Measurements from ENCODE around the gene OR56A4. TPM values are rescaled to one million over a fixed set of nuclear protein-coding genes. Genes with fewer than 3 reads are reported as not detected.

OR56A4 gene, protein sequence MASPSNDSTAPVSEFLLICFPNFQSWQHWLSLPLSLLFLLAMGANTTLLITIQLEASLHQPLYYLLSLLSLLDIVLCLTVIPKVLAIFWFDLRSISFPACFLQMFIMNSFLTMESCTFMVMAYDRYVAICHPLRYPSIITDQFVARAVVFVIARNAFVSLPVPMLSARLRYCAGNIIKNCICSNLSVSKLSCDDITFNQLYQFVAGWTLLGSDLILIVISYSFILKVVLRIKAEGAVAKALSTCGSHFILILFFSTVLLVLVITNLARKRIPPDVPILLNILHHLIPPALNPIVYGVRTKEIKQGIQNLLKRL
- total RNA-seq (under 1 TPM in 1 of 2 donors, not detected in 1; 0.55 TPM), polyA plus RNA-seq (ENCODE audit: insufficient read depth, low read depth, low replicate concordance) (not detected)
- long read RNA-seq, donor 1: 0 reads
- long read RNA-seq, donor 2: 0 reads

DNA sequence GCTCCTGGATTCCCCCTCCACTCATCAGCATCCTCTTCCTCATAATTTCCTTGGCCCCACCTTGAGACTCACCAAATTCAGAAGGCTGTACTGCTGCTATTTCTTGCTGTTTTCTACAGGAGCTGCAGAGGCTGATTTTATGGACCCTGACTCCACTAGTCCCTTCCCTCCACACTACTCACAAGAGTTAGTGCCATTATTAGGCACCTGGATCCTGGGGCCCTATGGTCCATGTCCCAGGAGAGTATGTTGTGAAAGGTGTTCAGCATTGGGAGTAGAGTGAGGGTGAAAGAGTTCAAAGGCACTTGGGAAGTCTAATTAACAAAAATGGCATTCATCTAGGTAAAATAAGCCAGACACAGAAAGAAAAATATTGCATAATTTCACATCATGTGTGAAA, at the start of gene OR56A4:
OR56A4 (minus strand) TSS at position 101 of the 400 bp plus-strand sequence. CDS start 3,954 bp downstream, outside the sequence.
- no peak for DNase-seq
- intact Hi-C loops (cut with DNase I; ENCODE audit: low total_unique reads): no loop called here
- H3K4me1 ChIP-seq: peaks cover 4% of the 10 kb centered on the region
- no peaks in the 10 kb centered on the region for H3K27me3 ChIP-seq
- H3K27ac ChIP-seq: no peak within 1 kb of the TSS
- H3K36me3 ChIP-seq (ENCODE audit: low read depth, missing control alignments): no peaks in the 10 kb centered on the region
- H3K4me3 ChIP-seq: no peak within 1 kb of the TSS
- no peak for TF ChIP-seq POLR2A (IDR thresholded peaks at IDR 0.05)
- TF ChIP-seq, protein P1, sequence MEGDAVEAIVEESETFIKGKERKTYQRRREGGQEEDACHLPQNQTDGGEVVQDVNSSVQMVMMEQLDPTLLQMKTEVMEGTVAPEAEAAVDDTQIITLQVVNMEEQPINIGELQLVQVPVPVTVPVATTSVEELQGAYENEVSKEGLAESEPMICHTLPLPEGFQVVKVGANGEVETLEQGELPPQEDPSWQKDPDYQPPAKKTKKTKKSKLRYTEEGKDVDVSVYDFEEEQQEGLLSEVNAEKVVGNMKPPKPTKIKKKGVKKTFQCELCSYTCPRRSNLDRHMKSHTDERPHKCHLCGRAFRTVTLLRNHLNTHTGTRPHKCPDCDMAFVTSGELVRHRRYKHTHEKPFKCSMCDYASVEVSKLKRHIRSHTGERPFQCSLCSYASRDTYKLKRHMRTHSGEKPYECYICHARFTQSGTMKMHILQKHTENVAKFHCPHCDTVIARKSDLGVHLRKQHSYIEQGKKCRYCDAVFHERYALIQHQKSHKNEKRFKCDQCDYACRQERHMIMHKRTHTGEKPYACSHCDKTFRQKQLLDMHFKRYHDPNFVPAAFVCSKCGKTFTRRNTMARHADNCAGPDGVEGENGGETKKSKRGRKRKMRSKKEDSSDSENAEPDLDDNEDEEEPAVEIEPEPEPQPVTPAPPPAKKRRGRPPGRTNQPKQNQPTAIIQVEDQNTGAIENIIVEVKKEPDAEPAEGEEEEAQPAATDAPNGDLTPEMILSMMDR (IDR thresholded peaks at IDR 0.05): no peak
- no peaks in the 10 kb centered on the region for H3K9me3 ChIP-seq

DNA sequence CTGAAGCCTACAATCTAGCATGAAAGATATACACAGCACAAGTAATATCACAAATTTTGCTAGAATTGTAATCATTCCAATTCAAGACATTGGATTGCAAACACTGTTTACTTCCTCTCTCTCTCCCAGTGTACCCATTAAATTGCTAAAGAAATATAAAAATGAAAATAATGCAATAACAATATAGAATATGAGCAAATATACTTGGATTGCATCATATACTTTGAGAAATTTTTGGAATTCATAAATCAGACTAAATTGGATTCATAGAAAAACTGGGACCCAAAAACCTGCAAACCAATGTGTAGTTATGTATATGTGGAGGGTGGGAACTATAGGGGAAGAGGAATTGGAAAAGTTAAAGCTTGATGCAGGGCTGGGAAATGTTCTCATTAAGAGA, 48.8 kb upstream of the OR56A4 start:
- intact Hi-C loops (cut with DNase I; ENCODE audit: low total_unique reads): no loop called here
- TF ChIP-seq, protein P1 (IDR thresholded peaks at IDR 0.05): no peak
- TF ChIP-seq POLR2A (IDR thresholded peaks at IDR 0.05): no peak
- H3K4me1 ChIP-seq: no peaks in the 10 kb centered on the region
- H3K27ac ChIP-seq: no peak overlapping the region
- DNase-seq: no peak
- H3K36me3 ChIP-seq (ENCODE audit: low read depth, missing control alignments): no peaks in the 10 kb centered on the region
- no peaks in the 10 kb centered on the region for H3K9me3 ChIP-seq
- no peak overlapping the region for H3K4me3 ChIP-seq
- H3K27me3 ChIP-seq: no peaks in the 10 kb centered on the region

DNA sequence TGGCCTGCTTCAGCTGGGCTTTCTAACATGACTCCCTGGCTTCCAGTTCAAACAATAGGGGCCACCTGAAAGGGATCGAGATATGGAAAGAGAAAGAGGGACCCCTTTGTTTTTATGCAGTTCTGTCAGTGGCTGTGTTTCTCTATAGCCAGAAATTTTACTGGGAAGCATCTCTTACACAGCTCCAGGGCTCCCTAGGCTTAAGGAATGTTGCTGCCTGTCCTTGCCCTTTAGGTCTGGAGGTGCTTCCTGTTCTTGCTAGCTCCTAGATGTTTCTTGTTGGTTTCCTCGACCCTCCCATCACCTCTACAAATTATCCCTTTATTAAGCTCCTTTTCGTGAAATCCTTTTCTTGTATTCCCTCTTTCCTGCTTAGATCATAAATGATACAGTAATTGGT, 45.6 kb upstream of the OR56A4 start:
- H3K27ac ChIP-seq: no peak overlapping the region
- no peak overlapping the region for H3K4me3 ChIP-seq
- no peak for TF ChIP-seq POLR2A (IDR thresholded peaks at IDR 0.05)
- TF ChIP-seq, protein P1 (IDR thresholded peaks at IDR 0.05): no peak
- DNase-seq: no peak
- H3K9me3 ChIP-seq: no peaks in the 10 kb centered on the region
- H3K4me1 ChIP-seq: no peaks in the 10 kb centered on the region
- WGBS, 2 donors: 74 to 80% methylated on average over 3 of the region's 3 CpGs
- H3K36me3 ChIP-seq (ENCODE audit: low read depth, missing control alignments): no peaks in the 10 kb centered on the region
- H3K27me3 ChIP-seq: no peaks in the 10 kb centered on the region
- intact Hi-C loops (cut with DNase I; ENCODE audit: low total_unique reads): no loop called here

DNA sequence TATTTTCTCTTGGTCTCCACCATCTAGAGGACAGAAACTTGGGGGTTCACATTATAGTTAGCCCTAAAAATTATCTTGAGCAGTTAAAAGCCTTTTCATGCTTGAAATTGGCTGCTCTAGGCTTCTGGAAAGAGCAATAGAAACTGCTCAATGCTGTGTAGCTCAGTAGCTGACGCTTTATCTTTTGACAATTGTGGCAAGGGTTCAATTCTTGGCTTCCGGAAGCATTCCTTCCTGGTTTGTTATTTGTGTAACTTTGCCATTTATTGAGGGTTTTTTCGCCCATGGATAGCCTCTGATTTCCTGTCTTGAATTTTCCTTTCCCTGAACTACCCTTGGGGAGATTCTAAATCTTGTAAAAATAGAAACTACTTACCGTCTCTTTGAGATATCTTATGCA, 34.1 kb upstream of the OR56A4 start:
- 47 to 55% methylated on average over 4 of the region's 4 CpGs for WGBS, 2 donors
- no peak for DNase-seq

More for the DNA sequence above, 34.1 kb upstream of the OR56A4 start:
- no peaks in the 10 kb centered on the region for H3K36me3 ChIP-seq (ENCODE audit: low read depth, missing control alignments)
- no peaks in the 10 kb centered on the region for H3K27me3 ChIP-seq
- H3K4me3 ChIP-seq: no peak overlapping the region
- no peak for TF ChIP-seq POLR2A (IDR thresholded peaks at IDR 0.05)
- TF ChIP-seq, protein P1 (IDR thresholded peaks at IDR 0.05): no peak
- H3K27ac ChIP-seq: no peak overlapping the region
- H3K4me1 ChIP-seq: peaks cover 3% of the 10 kb centered on the region
- intact Hi-C loops (cut with DNase I; ENCODE audit: low total_unique reads): no loop called here
- H3K9me3 ChIP-seq: no peaks in the 10 kb centered on the region

Data from testis (tissue), 5 donors.